Endodermal cell (in vitro differentiated cells): ENCODE data around the gene BMF. TPM values are rescaled to one million over a fixed set of nuclear protein-coding genes. Genes with fewer than 3 reads are reported as not detected.
"Not testable (repeated sequence)": the region's sequence is repeated elsewhere in the genome, so short reads cannot be mapped to it uniquely, and the experiment has no call there.

Experiments
- DNase-seq: peaks from one replicate; pipeline ENCODE4 v3.0.0-alpha.2; 2017
- H3K27ac ChIP-seq: 2 replicates; pipeline ENCODE4 v1.5.1; 2013; ENCODE audit warnings: mild to moderate bottlenecking, low read depth, low read length, moderate library complexity
- H3K27me3 ChIP-seq: 2 replicates; pipeline ENCODE4 v1.6.1; 2013; ENCODE audit warnings: mild to moderate bottlenecking, low read length, moderate library complexity; ENCODE audit not compliant: insufficient read depth, control insufficient read depth, poor library complexity, severe bottlenecking
- H3K36me3 ChIP-seq: 2 replicates; pipeline ENCODE4 v1.7.0; 2013; ENCODE audit warnings: mild to moderate bottlenecking, low read length, moderate library complexity; ENCODE audit not compliant: control insufficient read depth, insufficient read depth
- H3K4me1 ChIP-seq: one replicate; pipeline ENCODE4 v1.7.0; 2013; ENCODE audit warnings: low read length; ENCODE audit not compliant: control insufficient read depth, insufficient read depth
- H3K4me3 ChIP-seq: 2 replicates; pipeline ENCODE4 v1.5.1; 2013; ENCODE audit warnings: mild to moderate bottlenecking, low read length, moderate library complexity
- H3K9ac ChIP-seq: 2 replicates; pipeline ENCODE4 v1.6.1; 2013; ENCODE audit warnings: mild to moderate bottlenecking, low read length, moderate library complexity; ENCODE audit not compliant: poor library complexity, severe bottlenecking; ENCODE audit errors: extremely low read depth
- H3K9me3 ChIP-seq: 2 replicates; pipeline ENCODE4 v1.6.1; 2013; ENCODE audit warnings: mild to moderate bottlenecking, low read length, moderate library complexity; ENCODE audit not compliant: control insufficient read depth
- H3K27ac Mint-ChIP-seq: 2 replicates; pipeline ENCODE4 v1.8.0; 2020; ENCODE audit warnings: mixed read lengths
- H3K27me3 Mint-ChIP-seq: 2 replicates; pipeline ENCODE4 v1.8.0; 2021; ENCODE audit warnings: mild to moderate bottlenecking, mixed read lengths; ENCODE audit not compliant: insufficient read depth
- H3K36me3 Mint-ChIP-seq: 2 replicates; pipeline ENCODE4 v1.8.0; 2020; ENCODE audit warnings: low read depth, mixed read lengths
- H3K4me1 Mint-ChIP-seq: 2 replicates; pipeline ENCODE4 v1.8.0; 2020; ENCODE audit warnings: mixed read lengths
- H3K4me3 Mint-ChIP-seq: 2 replicates; pipeline ENCODE4 v1.8.0; 2020; ENCODE audit warnings: mild to moderate bottlenecking, moderate library complexity, mixed read lengths
- H3K9me3 Mint-ChIP-seq: 2 replicates; pipeline ENCODE4 v1.8.0; 2020; ENCODE audit warnings: mild to moderate bottlenecking, mixed read lengths
- CTCF ChIP-seq: fragments of 200-600 bp; sonication (generic); conservative IDR thresholded peaks from 2 replicates; pipeline ENCODE4 v1.5.0; 2021; ENCODE audit warnings: antibody characterized with exemption, mild to moderate bottlenecking
- WGBS, 2 experiments: methylation state at CpG; one replicate each; pipeline versions ENCODE4 v1.1.5 to v1.1.7; 2013; ENCODE audit warnings: missing lambda C conversion rate in 2 of 2, mixed read lengths in 1 of 2; ENCODE audit not compliant: insufficient coverage in 1 of 2, insufficient read length in 1 of 2; 5-methylcytosine and 5-hydroxymethylcytosine counted together
- total RNA-seq, 2 donors: library from RNA; stranded (reverse); fragmentation: NEBNext Ultra II Directional in 1 of 2; extraction: Animal tissue kit (Norgen Biotek cat#: 25700) in 1 of 2; gene quantifications; 2 replicates in 1 of 2; 3 replicates in 1 of 2; pipeline ENCODE4 v1.2.1, GENCODE V29; 2021

The BMF gene
- total RNA-seq, 2 donors from 2014 or later: 48.3 to 53.5 TPM

GRCh38 chr15:40122989-40123388 lies 14.3 kb upstream of the BMF start:
- not testable (repeated sequence) for H3K27ac ChIP-seq, H3K9me3 ChIP-seq, H3K36me3 Mint-ChIP-seq, H3K4me3 Mint-ChIP-seq, H3K9me3 Mint-ChIP-seq, H3K9ac ChIP-seq, H3K36me3 ChIP-seq, H3K27ac Mint-ChIP-seq, H3K4me1 Mint-ChIP-seq, H3K27me3 Mint-ChIP-seq, H3K4me3 ChIP-seq, H3K4me1 ChIP-seq
- DNase-seq: peak; percentile 42
- 89% methylated on average over 1 of the region's 1 CpG; no CpG with 5 or more reads in 1 of the 2 experiments for WGBS, 2 experiments
- H3K27me3 ChIP-seq: peaks cover 15% of the 10 kb centered on the region

- H3K4me1 Mint-ChIP-seq: peaks cover 5% of the 10 kb centered on the region
- H3K4me1 ChIP-seq: no peaks in the 10 kb centered on the region
- no peak overlapping the region for H3K4me3 ChIP-seq
- H3K27ac Mint-ChIP-seq: no peak overlapping the region
- H3K27me3 ChIP-seq: peaks cover 5% of the 10 kb centered on the region
- WGBS, 2 experiments: 93 to 100% methylated on average over 2 to 4 of the region's 6 CpGs
- no peaks in the 10 kb centered on the region for H3K36me3 Mint-ChIP-seq
- H3K9ac ChIP-seq: no peak overlapping the region
- no peak overlapping the region for H3K4me3 Mint-ChIP-seq
- H3K27ac ChIP-seq: no peak overlapping the region
- no peaks in the 10 kb centered on the region for H3K9me3 ChIP-seq
- peak; percentile 26 for DNase-seq
- no peaks in the 10 kb centered on the region for H3K27me3 Mint-ChIP-seq
- H3K36me3 ChIP-seq: no peaks in the 10 kb centered on the region
- no peaks in the 10 kb centered on the region for H3K9me3 Mint-ChIP-seq
- no peak for TF ChIP-seq CTCF
Observed at GRCh38 chr15:40121911-40122638, 13.4 kb upstream of the BMF start.

GRCh38 chr15:40118473-40118872 lies 9.8 kb upstream of the BMF start:
- Histone ChIP-seq H3K4me3 (no peak overlapping the region), H3K27me3 (no peaks in the 10 kb centered on the region), H3K9ac (no peak overlapping the region), H3K4me1 (no peaks in the 10 kb centered on the region), H3K27ac (no peak overlapping the region), H3K9me3 (no peaks in the 10 kb centered on the region), H3K36me3 (no peaks in the 10 kb centered on the region)
- Mint-ChIP-seq H3K9me3 (no peaks in the 10 kb centered on the region), H3K4me3 (no peak overlapping the region), H3K4me1 (peaks cover 7% of the 10 kb centered on the region), H3K27me3 (no peaks in the 10 kb centered on the region), H3K36me3 (no peaks in the 10 kb centered on the region), H3K27ac (no peak overlapping the region)
- peak; percentile 28 for DNase-seq
- TF ChIP-seq CTCF: no peak
- 84 to 94% methylated on average over 3 of the region's 3 CpGs for WGBS, 2 experiments
